Uterine smooth muscle cell (primary cell): ENCODE measurements around the gene ARMH2. TPM values are rescaled to one million over a fixed set of nuclear protein-coding genes. Genes with fewer than 3 reads are reported as not detected.

Source experiments
- total RNA-seq: library from RNA; depleted of rRNA; stranded (reverse); fragments of >200 nt; gene quantifications from 2 replicates; pipeline ENCODE4 v1.2.3, GENCODE V29; 2014

ARMH2 gene
- not detected in 2 replicates for total RNA-seq

GRCh38 chr6:24798740-24799540, at the start of gene ARMH2:
Gene ARMH2 (minus strand): TSS chr6:24798917. CDS start chr6:24798857, 60 bp downstream.

GRCh38 chr6:24774696-24775519, 23.8 kb downstream of the ARMH2 start, which contains the start of gene GMNN:
Gene GMNN (plus strand): TSS chr6:24774937. CDS start chr6:24777247, 2,310 bp downstream.

Other genes with a start within 250 kb of the ARMH2 start
- 0.12 and 0.22 TPM in 2 replicates for gene KIAA0319, start 152.7 kb downstream of the ARMH2 start, total RNA-seq
- 27.6 and 27.7 TPM in 2 replicates for gene TDP2, start 132.0 kb downstream of the ARMH2 start, total RNA-seq
- gene ACOT13, start 131.8 kb downstream of the ARMH2 start, total RNA-seq: 7.6 and 8.4 TPM in 2 replicates
- gene C6orf62, start 79.8 kb downstream of the ARMH2 start, total RNA-seq: 132 and 141 TPM in 2 replicates
- gene GMNN, start 24.0 kb downstream of the ARMH2 start, total RNA-seq: 18.1 and 49.4 TPM in 2 replicates
- gene RIPOR2, start 137.0 kb upstream of the ARMH2 start, total RNA-seq: 5.5 and 8.7 TPM in 2 replicates